IPS DF 6.9 (cell line): ENCODE results near the gene MKX.

Experiments used
- DNase-seq: peaks from one replicate; pipeline ENCODE4 v3.0.0-alpha.2; 2013; ENCODE audit warnings: low read depth, low spot score
- H3K27ac ChIP-seq: one replicate; pipeline ENCODE4 v1.5.1; 2013; ENCODE audit warnings: low read length, control low read depth
- H3K27me3 ChIP-seq: 2 replicates; pipeline ENCODE4 v1.6.1; 2013; ENCODE audit warnings: mild to moderate bottlenecking, low read length; ENCODE audit not compliant: control insufficient read depth, insufficient read depth
- H3K36me3 ChIP-seq: 2 replicates; pipeline ENCODE4 v1.6.1; 2013; ENCODE audit warnings: low read length; ENCODE audit not compliant: control insufficient read depth, insufficient read depth
- H3K4me1 ChIP-seq: 2 replicates; pipeline ENCODE4 v1.6.1; 2013; ENCODE audit warnings: low read length; ENCODE audit not compliant: control insufficient read depth, insufficient read depth
- H3K4me3 ChIP-seq: 2 replicates; pipeline ENCODE4 v1.5.1; 2013; ENCODE audit warnings: mild to moderate bottlenecking, low read length
- H3K9me3 ChIP-seq: 2 replicates; pipeline ENCODE4 v1.6.1; 2013; ENCODE audit warnings: low read length, inconsistent platforms; ENCODE audit not compliant: control insufficient read depth, insufficient read depth
- WGBS: extraction: QIAGEN DNeasy Blood & Tissue Kit; methylation state at CpG from one replicate; pipeline ENCODE4 v1.1.7; 2013; ENCODE audit warnings: mixed read lengths, missing lambda C conversion rate; ENCODE audit not compliant: insufficient read length, insufficient coverage; 5-methylcytosine and 5-hydroxymethylcytosine counted together

MKX gene

DNA sequence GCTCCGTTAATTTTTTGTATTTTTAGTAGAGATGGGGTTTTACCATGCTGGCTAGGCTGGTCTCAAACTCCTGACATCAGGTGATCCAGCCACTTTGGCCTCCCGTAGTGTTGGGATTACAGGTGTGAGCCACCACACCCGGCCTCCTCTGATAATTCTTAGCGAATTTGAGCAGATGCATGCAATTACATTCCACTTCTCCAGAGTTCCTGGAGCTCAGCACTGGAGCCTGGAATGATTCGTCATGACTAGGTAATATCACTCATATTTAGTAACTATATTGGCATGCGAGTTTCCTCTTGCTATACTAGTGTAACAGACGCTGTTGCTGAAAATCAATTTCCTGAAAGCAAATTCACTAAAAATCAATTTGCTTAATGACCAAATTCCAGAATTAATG, 86.8 kb downstream of the MKX start:
- H3K36me3 ChIP-seq: no peaks in the 10 kb centered on the region
- H3K9me3 ChIP-seq: no peaks in the 10 kb centered on the region
- H3K27me3 ChIP-seq: no peaks in the 10 kb centered on the region
- DNase-seq: no peak
- H3K4me3 ChIP-seq: no peak overlapping the region
- WGBS: no CpG with 5 or more reads among the region's 7 CpGs
- no peaks in the 10 kb centered on the region for H3K4me1 ChIP-seq
- no peak overlapping the region for H3K27ac ChIP-seq

DNA sequence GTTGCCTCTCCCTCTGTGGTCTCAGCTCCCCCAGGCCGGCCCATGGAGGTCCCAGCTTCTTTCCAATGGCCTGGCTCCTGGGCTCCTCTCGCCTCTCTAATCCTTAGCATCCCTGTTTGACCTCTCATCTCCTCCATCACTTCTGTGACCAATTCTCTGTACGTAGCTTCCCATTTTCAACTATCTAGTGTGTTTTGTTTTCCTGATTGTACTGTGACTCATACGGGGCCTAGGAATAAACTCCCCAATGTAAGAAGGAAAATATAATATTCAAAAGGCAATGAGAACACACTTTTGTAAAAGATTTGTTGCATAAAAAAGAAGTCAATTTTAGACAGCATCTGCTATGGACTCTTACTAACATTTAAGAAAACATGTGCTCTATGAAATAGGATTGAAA, 90.3 kb downstream of the MKX start:
- no peak overlapping the region for H3K4me3 ChIP-seq
- H3K4me1 ChIP-seq: no peaks in the 10 kb centered on the region
- no peaks in the 10 kb centered on the region for H3K9me3 ChIP-seq
- no CpG with 5 or more reads among the region's 4 CpGs for WGBS
- H3K36me3 ChIP-seq: no peaks in the 10 kb centered on the region
- H3K27ac ChIP-seq: no peak overlapping the region
- no peaks in the 10 kb centered on the region for H3K27me3 ChIP-seq
- no peak for DNase-seq

DNA sequence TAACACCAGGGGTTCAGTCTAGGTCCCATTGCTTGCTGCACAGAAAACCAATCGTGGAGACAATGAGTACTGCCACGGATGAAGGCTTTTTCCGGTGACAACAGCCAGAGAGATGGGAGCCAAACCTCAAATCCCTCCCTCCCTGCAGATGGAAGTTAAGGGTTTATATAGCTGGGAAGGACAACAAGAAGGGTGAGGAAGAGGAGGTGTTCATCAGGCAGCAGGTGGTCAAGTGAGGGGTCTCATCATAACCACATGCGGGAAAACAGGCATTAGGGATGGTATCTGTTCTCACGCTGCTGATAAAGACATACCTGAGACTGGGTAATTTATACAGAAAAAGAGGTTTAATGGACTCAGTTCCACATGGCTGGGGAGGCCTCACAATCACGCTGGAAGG, 91.3 kb downstream of the MKX start:
- no CpG with 5 or more reads among the region's 6 CpGs for WGBS
- no peak overlapping the region for H3K27ac ChIP-seq
- DNase-seq: no peak
- H3K27me3 ChIP-seq: no peaks in the 10 kb centered on the region
- H3K36me3 ChIP-seq: no peaks in the 10 kb centered on the region
- no peaks in the 10 kb centered on the region for H3K4me1 ChIP-seq
- no peak overlapping the region for H3K4me3 ChIP-seq
- H3K9me3 ChIP-seq: no peaks in the 10 kb centered on the region

DNA sequence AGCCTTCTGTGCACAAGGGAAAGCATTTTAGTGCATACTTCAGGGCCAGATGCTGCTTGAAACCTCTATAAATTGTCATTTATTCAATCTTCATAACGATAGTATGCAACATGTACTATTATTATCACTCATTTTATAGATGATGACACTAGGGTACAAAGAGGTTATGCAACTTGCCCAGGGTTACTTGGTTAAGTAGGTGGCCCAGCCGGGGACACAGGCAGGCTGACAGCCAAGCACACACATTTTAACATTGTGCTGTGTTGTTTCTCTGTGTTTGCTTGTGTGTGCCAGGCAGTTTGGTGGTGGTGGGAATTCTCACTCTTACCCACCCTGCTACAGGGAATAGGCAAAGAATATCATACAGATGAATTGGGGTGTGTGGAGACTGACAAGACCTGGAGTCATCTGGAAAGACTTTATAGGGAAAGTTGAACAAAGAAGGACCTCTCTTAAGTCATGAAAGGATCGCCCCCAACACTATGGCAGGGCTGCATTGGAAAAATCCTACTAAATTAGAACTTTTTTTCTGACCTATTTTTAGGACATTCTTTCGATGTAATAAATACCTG, 98.9 kb downstream of the MKX start:
- Histone ChIP-seq H3K9me3 (no peaks in the 10 kb centered on the region), H3K36me3 (no peaks in the 10 kb centered on the region), H3K27me3 (no peaks in the 10 kb centered on the region), H3K27ac (no peak overlapping the region), H3K4me1 (no peaks in the 10 kb centered on the region), H3K4me3 (no peak overlapping the region)
- no CpG with 5 or more reads among the region's 4 CpGs for WGBS
- DNase-seq: no peak

DNA sequence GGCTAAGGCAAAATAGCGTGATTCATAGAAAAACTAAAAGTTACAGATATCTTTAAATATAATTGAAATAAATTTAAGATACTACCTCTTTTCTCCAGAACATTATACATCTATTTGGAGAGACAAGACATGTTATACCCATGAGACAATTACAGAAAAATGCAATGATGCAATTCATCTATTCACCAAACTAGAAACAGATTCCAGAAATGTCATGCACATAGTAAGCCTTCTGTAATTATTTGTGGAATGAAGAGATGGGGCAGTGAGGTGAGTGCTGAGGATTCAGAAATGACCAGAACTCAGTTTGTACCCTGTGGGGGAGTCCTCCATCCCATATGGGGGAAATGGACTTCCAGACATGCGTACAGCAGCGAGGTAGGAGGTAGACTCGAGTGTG, 99.4 kb downstream of the MKX start:
- DNase-seq: no peak
- Histone ChIP-seq H3K36me3 (no peaks in the 10 kb centered on the region), H3K27me3 (no peaks in the 10 kb centered on the region), H3K4me1 (no peaks in the 10 kb centered on the region), H3K27ac (no peak overlapping the region), H3K9me3 (no peaks in the 10 kb centered on the region), H3K4me3 (no peak overlapping the region)
- WGBS: no CpG with 5 or more reads among the region's 4 CpGs

- H3K4me1 ChIP-seq: no peaks in the 10 kb centered on the region
- no peaks in the 10 kb centered on the region for H3K36me3 ChIP-seq
- no peak overlapping the region for H3K4me3 ChIP-seq
- H3K27me3 ChIP-seq: no peaks in the 10 kb centered on the region
- DNase-seq: no peak
- no peak overlapping the region for H3K27ac ChIP-seq
- no CpG with 5 or more reads among the region's 5 CpGs for WGBS
- no peaks in the 10 kb centered on the region for H3K9me3 ChIP-seq
These were observed 101.2 kb downstream of the MKX start for GRCh38 chr10:27644307-27644939.

DNA sequence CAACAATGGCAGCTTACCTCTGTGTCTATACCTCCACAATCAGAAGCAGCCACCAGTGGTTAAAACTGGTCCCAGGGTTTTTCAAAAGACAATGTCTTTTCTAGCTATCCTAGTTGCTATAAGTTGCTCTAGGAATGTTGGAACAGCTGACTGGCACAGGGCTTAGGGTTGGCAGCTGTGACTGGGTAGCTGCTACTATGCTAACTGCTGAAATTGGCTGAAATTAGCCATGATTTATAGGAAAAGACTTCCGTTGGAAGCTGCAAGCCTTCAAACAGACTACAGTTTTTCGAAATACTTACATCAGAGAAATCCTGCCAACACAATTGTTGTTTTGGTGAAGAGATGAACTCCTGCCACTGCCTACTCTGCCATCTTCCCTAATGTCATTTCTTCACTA, 102.3 kb downstream of the MKX start:
- Histone ChIP-seq H3K36me3 (no peaks in the 10 kb centered on the region), H3K27me3 (no peaks in the 10 kb centered on the region), H3K27ac (no peak overlapping the region), H3K4me3 (no peak overlapping the region), H3K4me1 (no peaks in the 10 kb centered on the region), H3K9me3 (no peaks in the 10 kb centered on the region)
- no peak for DNase-seq
- WGBS: no CpG with 5 or more reads among the region's 2 CpGs

- Histone ChIP-seq H3K9me3 (no peaks in the 10 kb centered on the region), H3K36me3 (no peaks in the 10 kb centered on the region), H3K4me1 (no peaks in the 10 kb centered on the region), H3K27ac (no peak overlapping the region), H3K4me3 (no peak overlapping the region), H3K27me3 (no peaks in the 10 kb centered on the region)
- DNase-seq: no peak
- WGBS: 100% methylated on average over 1 of the region's 2 CpGs
These were observed 103.5 kb downstream of the MKX start for GRCh38 chr10:27642023-27642589.

- H3K36me3 ChIP-seq: no peaks in the 10 kb centered on the region
- no CpG with 5 or more reads among the region's 3 CpGs for WGBS
- no peaks in the 10 kb centered on the region for H3K27me3 ChIP-seq
- H3K4me1 ChIP-seq: no peaks in the 10 kb centered on the region
- no peaks in the 10 kb centered on the region for H3K9me3 ChIP-seq
- H3K27ac ChIP-seq: no peak overlapping the region
- no peak for DNase-seq
- no peak overlapping the region for H3K4me3 ChIP-seq
These were observed 107.4 kb downstream of the MKX start for GRCh38 chr10:27638071-27638750.

DNA sequence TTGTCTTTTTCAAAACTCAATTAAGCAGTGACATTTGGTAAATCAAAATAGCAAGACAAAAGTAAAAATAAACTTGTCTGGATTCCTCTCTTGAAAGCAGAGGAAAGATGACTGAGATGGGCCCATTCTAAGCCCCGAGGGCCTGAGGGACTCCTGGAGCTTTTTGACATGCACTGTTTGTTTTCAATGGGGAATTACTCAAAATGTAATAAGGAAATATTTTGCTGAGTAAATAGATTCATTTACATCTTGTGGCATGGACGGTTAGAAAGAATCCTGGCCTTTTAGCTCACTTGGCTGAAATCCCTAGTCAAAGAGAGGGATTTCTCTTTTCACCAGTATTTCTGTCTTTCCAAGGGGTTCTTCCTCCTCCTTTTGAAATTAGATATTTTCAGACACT, 108.0 kb downstream of the MKX start:
- Histone ChIP-seq H3K4me1 (no peaks in the 10 kb centered on the region), H3K27me3 (no peaks in the 10 kb centered on the region), H3K9me3 (no peaks in the 10 kb centered on the region), H3K27ac (no peak overlapping the region), H3K4me3 (no peak overlapping the region), H3K36me3 (no peaks in the 10 kb centered on the region)
- WGBS: no CpG with 5 or more reads among the region's 2 CpGs
- DNase-seq: no peak
